GM12878 (cell line): ENCODE measurements around the gene DOK4. TPM values are rescaled to one million over a fixed set of nuclear protein-coding genes. Genes with fewer than 3 reads are reported as not detected.

ENCODE experiments used
- CREB1 ChIP-seq: IDR thresholded peaks from 2 replicates; pipeline ENCODE4 v1.6.1; 2012; ENCODE audit warnings: low read depth, mild to moderate bottlenecking, inconsistent platforms
- CUX1 ChIP-seq: IDR thresholded peaks from 2 replicates; pipeline ENCODE4 v1.6.1; 2012; ENCODE audit warnings: improper control_type of control experiment, low read depth, low read length; ENCODE audit not compliant: insufficient replicate concordance
- HCFC1 ChIP-seq: fragments of 150-350 bp; IDR thresholded peaks from 2 replicates; pipeline ENCODE4 v1.6.1; 2014; ENCODE audit warnings: low read length
- RAD21 ChIP-seq: IDR thresholded peaks from 2 replicates; pipeline ENCODE4 v1.6.1; 2011; ENCODE audit warnings: mild to moderate bottlenecking, low read depth, low read length, moderate library complexity; ENCODE audit not compliant: insufficient read depth
- polyA plus RNA-seq, 11 experiments: library from polyadenylated mRNA; depleted of rRNA in 4 of 11; unstranded in 6 of 11; stranded (reverse) in 5 of 11; fragments of >200 nt; fragmentation: Nextera tagmentation in 4 of 11; fragmentation: Illumina TruSeq in 1 of 11; extraction: Ambion mirVana in 4 of 11; extraction: Trizol in 1 of 11; gene quantifications; 1 replicate in 1 of 11; 2 replicates in 10 of 11; pipeline versions ENCODE4 v1.2.1 to v1.2.3, GENCODE V29; 2011 to 2016; ENCODE audit warnings: inconsistent platforms in 2 of 11, missing spikeins in 2 of 11, low read depth in 1 of 11
- total RNA-seq, 4 experiments: library from RNA; depleted of rRNA in 3 of 4; stranded (reverse); fragments of >200 nt in 3 of 4; fragmentation: Illumina TruSeq in 1 of 4; extraction: Trizol in 1 of 4; gene quantifications; 2 replicates each; pipeline versions ENCODE4 v1.2.1 to v1.2.3, GENCODE V29; 2013 to 2021
- TF ChIP-seq, protein P1 (sequence below): IDR thresholded peaks from 2 replicates; pipeline ENCODE4 v1.6.1; 2012; ENCODE audit warnings: low read depth, low read length, improper control_type of control experiment

DOK4 gene
- total and polyA plus RNA-seq, 10 of the 15 experiments (the other 5 are each of a cell fraction or from before 2014, with no cell fraction given): 0.20 to 7.0 (median 2.4) TPM; not detected in 1

GRCh38 chr16:57516176-57516725 is 30.0 kb upstream of the DOK4 start (continued):
- no peak for TF ChIP-seq CUX1
- TF ChIP-seq, protein P1, sequence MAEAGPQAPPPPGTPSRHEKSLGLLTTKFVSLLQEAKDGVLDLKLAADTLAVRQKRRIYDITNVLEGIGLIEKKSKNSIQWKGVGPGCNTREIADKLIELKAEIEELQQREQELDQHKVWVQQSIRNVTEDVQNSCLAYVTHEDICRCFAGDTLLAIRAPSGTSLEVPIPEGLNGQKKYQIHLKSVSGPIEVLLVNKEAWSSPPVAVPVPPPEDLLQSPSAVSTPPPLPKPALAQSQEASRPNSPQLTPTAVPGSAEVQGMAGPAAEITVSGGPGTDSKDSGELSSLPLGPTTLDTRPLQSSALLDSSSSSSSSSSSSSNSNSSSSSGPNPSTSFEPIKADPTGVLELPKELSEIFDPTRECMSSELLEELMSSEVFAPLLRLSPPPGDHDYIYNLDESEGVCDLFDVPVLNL: no peak
- no peak for TF ChIP-seq HCFC1
- TF ChIP-seq CREB1: no peak
- TF ChIP-seq RAD21: no peak
